Measurements from ENCODE around the gene TOLLIP. TPM values are rescaled to one million over a fixed set of nuclear protein-coding genes. Genes with fewer than 3 reads are reported as not detected.
"Not testable (repeated sequence)": the region's sequence is repeated elsewhere in the genome, so short reads cannot be mapped to it uniquely, and the experiment has no call there.

TOLLIP gene
- total RNA-seq, 4 donors from 2014 or later = 114 to 167 (median 129) TPM

- no peak overlapping the region for H3K4me3 ChIP-seq (ENCODE audit: low read depth, poor library complexity, severe bottlenecking)
- TF ChIP-seq POLR2A (IDR thresholded peaks at IDR 0.05) (no peak), CTCF (IDR thresholded peaks at IDR 0.05) (no peak)
- peak in 1 of 2 donors; percentile 72 for DNase-seq (ENCODE audit: low spot score in 2 of 2)
- intact Hi-C loops (cut with DNase I; ENCODE audit: low total_unique reads) = no loop called here
- 52 to 56% methylated on average over 20 to 25 of the region's 25 CpGs for WGBS, 2 donors
These were observed 39.4 kb upstream of the TOLLIP start for GRCh38 chr11:1348796-1349326.

GRCh38 chr11:1348146-1348795, 38.8 kb upstream of the TOLLIP start:
- no peak for TF ChIP-seq CTCF (IDR thresholded peaks at IDR 0.05)
- no peak for TF ChIP-seq POLR2A (IDR thresholded peaks at IDR 0.05)
- 84 to 88% methylated on average over 14 of the region's 14 CpGs for WGBS, 2 donors
- intact Hi-C loops (cut with DNase I; ENCODE audit: low total_unique reads) = no loop called here
- DNase-seq (ENCODE audit: low spot score in 2 of 2) = peak in 1 of 2 donors; percentile 77
- H3K4me3 ChIP-seq (ENCODE audit: low read depth, poor library complexity, severe bottlenecking) = no peak overlapping the region

- DNase-seq (ENCODE audit: low spot score in 2 of 2) = peak in 1 of 2 donors; percentile 60
- intact Hi-C loops (cut with DNase I; ENCODE audit: low total_unique reads); H3K4me3 ChIP-seq (ENCODE audit: low read depth, poor library complexity, severe bottlenecking): not testable (repeated sequence)
- 93 to 94% methylated on average over 17 to 18 of the region's 18 CpGs for WGBS, 2 donors
These were observed 38.1 kb upstream of the TOLLIP start for GRCh38 chr11:1347411-1347999.

- peak in 1 of 2 donors; percentile 79 for DNase-seq (ENCODE audit: low spot score in 2 of 2)
- 86 to 87% methylated on average over 28 of the region's 28 CpGs for WGBS, 2 donors
- TF ChIP-seq POLR2A (IDR thresholded peaks at IDR 0.05) (no peak), CTCF (IDR thresholded peaks at IDR 0.05) (no peak)
- H3K4me3 ChIP-seq (ENCODE audit: low read depth, poor library complexity, severe bottlenecking) = no peak overlapping the region
- intact Hi-C loops (cut with DNase I; ENCODE audit: low total_unique reads) = no loop called here
These were observed 37.4 kb upstream of the TOLLIP start for GRCh38 chr11:1346669-1347390.

- TF ChIP-seq POLR2A (IDR thresholded peaks at IDR 0.05) = no peak
- no peak for TF ChIP-seq CTCF (IDR thresholded peaks at IDR 0.05)
- intact Hi-C loops (cut with DNase I; ENCODE audit: low total_unique reads) = no loop called here
- WGBS, 2 donors = 64 to 70% methylated on average over 27 to 28 of the region's 28 CpGs
- H3K4me3 ChIP-seq (ENCODE audit: low read depth, poor library complexity, severe bottlenecking) = no peak overlapping the region
- peak in 1 of 2 donors; percentile 62 for DNase-seq (ENCODE audit: low spot score in 2 of 2)
These were observed 36.5 kb upstream of the TOLLIP start for GRCh38 chr11:1345737-1346513.
